ENCODE data around the gene RASSF1. TPM values are rescaled to one million over a fixed set of nuclear protein-coding genes. Genes with fewer than 3 reads are reported as not detected.

The RASSF1 gene
- total and polyA plus RNA-seq, 2 donors (not counting 3 experiments of a cell fraction or from before 2014, with no cell fraction given) = 31.9 to 59.7 TPM

DNA sequence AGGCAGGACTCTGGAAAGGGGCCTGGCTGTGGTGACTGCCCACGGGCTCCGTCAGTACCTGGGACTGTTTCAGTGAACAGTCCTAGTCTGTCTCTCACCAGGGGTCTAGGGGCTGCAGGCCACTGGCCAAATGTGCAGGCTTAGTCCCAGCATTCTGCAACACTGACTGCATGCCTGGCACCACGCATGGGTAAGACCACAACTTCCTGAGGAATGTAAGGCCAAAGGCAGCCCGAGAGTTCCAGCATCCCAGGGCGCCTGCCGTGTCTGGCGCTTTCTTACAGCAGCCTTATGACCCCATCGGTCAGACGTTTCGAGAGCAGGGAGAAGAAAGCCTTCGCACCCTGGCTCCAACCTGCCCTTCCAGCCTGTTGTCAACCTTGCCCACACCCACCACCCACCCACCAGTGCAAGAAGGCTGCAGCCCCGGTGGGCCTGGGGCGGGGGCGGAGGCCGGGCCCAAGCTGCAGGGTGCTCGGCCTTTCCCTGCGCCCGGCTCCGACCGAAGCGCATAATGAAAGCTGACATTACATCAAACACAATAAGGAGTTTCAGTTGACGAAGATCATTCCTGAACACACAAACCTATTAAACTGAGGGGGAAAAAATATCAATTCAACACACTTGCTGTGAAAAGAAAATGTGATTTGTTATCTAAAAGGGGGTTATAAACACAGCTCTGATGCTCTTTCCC is 48.2 kb upstream of the RASSF1 start:
- dilution Hi-C loops (cut with MboI; ENCODE audit: extremely low pct_ligation_motif_present, low sequenced_read_pairs) (no loop called here), intact Hi-C loops (cut with micrococcal nuclease) (loop anchor here (1.0 kb wide), 1 partner anchor 42 kb away; no protein-coding TSS in a partner anchor)
- no peaks in the 10 kb centered on the region for H4K20me1 ChIP-seq (replicated peaks; ENCODE audit: control insufficient read depth, extremely low read depth, insufficient read depth, low read length)
- H3K27ac ChIP-seq (ENCODE audit: insufficient read depth, low read depth, low read length) = no peak overlapping the region
- H3K27me3 ChIP-seq (ENCODE audit: control insufficient read depth in 2 of 2, insufficient read depth in 2 of 2, low read length in 2 of 2) = no peaks in the 10 kb centered on the region
- no peak overlapping the region for H3K9ac ChIP-seq (replicated peaks; ENCODE audit: extremely low read depth, insufficient read depth, low read length)
- no peak overlapping the region for H2AFZ ChIP-seq (ENCODE audit: low read depth, low read length)
- FAIRE-seq (no peak), DNase-seq (ENCODE audit: low read depth, low spot score) (no peak)
- TF ChIP-seq FOS (IDR thresholded peaks at IDR 0.05; ENCODE audit: borderline replicate concordance, insufficient read depth, low read length) = no peak
- no peak for TF ChIP-seq POLR2A (IDR thresholded peaks at IDR 0.05; ENCODE audit: low read depth, low read length)
- TF ChIP-seq CTCF (IDR thresholded peaks at IDR 0.05; ENCODE audit: extremely low read depth in 1 of 2, insufficient read depth in 1 of 2, low read depth in 1 of 2, low read length in 2 of 2) = peak in 1 of 2 donors; percentile 1
- TF ChIP-seq JUN (IDR thresholded peaks at IDR 0.05; ENCODE audit: borderline replicate concordance, insufficient read depth, insufficient read length, low read depth) = no peak
- ChIA-PET CTCF (no interaction called here), POLR2A (no interaction called here)
- H3K9me3 ChIP-seq (replicated peaks; ENCODE audit: control insufficient read depth, insufficient read depth, low read length) = no peaks in the 10 kb centered on the region
- no peaks in the 10 kb centered on the region for H3K4me1 ChIP-seq (ENCODE audit: control insufficient read depth, extremely low read depth, insufficient read depth, low read length)
- no peaks in the 10 kb centered on the region for H3K9me1 ChIP-seq (replicated peaks; ENCODE audit: control insufficient read depth, extremely low read depth, insufficient read depth, low read length)
- no peak overlapping the region for H3K4me2 ChIP-seq (ENCODE audit: insufficient read depth, low read length)
- no peak overlapping the region for H3K4me3 ChIP-seq (replicated peaks in 1 of 3; ENCODE audit: insufficient read depth in 1 of 3, low read depth in 1 of 3, low read length in 3 of 3)
- no peaks in the 10 kb centered on the region for H3K36me3 ChIP-seq (ENCODE audit: control insufficient read depth in 2 of 2, extremely low read depth in 1 of 2, insufficient read depth in 2 of 2, low read length in 2 of 2)
- no peaks in the 10 kb centered on the region for H3K79me2 ChIP-seq (ENCODE audit: control insufficient read depth, insufficient read depth, low read length)
- no TSS peak for BruUV-seq (replicated peaks)

All from endothelial cell of umbilical vein (primary cell).